DMS153 treated with DMSO at 0.1 percent for 48 hours (cell line): ENCODE data around the gene MT2A.

Experiments
- DNase-seq: peaks from one replicate; lab custom pipeline; 2025; ENCODE audit not compliant: unreplicated experiment; lab: John Stamatoyannopoulos, UW

The MT2A gene

GRCh38 chr16:56636616-56637413 lies 28.4 kb downstream of the MT2A start:
- DNase-seq = no peak

- DNase-seq = no peak
Measured at GRCh38 chr16:56637814-56638750, 29.7 kb downstream of the MT2A start, which contains the start of gene MT1A. TSS of gene MT1A (plus strand) at chr16:56638666. CDS start at chr16:56638739, 73 bp downstream.

DNA sequence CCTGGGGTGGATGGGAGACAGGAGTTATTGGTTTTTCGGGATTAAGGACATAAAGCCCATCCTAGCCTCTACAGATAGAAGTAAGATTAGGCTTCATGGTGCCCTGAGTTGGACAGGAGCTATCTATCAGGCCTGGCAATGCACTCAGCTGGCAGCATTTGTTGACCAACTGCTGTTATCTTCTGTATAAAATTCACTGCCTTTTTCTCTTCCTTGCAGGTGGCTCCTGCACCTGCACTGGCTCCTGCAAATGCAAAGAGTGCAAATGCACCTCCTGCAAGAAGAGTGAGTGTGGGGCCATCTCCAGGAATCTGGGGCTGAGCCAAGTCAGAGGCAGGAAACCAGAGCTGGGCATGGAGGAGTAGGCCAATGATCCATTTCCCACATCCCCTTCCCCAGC lies 30.7 kb downstream of the MT2A start:
- no peak for DNase-seq

GRCh38 chr16:56640076-56640475 lies 31.7 kb downstream of the MT2A start:
- no peak for DNase-seq

DNA sequence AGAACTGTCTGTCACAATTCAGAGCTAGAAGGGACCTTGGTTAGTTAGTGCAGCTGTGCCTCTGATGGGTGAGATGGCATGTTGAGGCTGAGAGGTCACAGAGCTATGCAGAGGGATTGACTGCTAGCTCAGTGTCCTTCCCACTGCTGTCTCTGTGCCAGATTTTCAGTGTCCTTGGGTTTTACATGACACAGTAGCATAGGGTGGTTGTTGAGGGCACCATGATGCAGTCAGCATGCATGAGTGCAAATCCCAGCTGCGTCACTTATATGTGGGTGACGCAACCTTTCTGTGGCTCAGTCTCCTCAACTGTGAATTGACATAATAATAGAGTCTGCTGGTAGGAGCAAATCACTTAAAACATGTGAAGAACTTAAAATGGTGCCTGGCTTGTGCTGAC lies 32.8 kb downstream of the MT2A start:
- DNase-seq = no peak

- peak; percentile 57 for DNase-seq
Measured at GRCh38 chr16:56643080-56643778, 34.8 kb downstream of the MT2A start.

DNA sequence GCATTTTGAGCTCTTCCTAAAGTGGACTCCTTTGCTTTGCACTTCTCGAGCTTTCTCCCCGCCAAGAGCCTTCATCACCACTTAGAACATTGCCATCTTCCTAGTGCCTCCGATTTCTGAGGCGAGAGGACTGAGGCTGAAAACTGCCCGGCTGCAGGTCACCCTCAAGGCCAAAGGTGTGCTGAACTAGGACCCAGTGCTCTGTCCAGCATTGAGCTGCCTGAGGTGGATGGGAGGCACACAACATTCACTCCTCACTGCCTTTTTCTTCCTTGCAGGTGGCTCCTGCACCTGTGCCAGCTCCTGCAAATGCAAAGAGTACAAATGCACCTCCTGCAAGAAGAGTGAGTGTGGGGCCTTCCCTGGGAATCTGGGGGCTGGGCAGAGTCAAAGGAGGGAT lies 35.4 kb downstream of the MT2A start:
- no peak for DNase-seq

- no peak for DNase-seq
Measured at GRCh38 chr16:56645311-56645710, 36.9 kb downstream of the MT2A start.

- DNase-seq = no peak
Measured at GRCh38 chr16:56645838-56646237, 37.5 kb downstream of the MT2A start.

DNA sequence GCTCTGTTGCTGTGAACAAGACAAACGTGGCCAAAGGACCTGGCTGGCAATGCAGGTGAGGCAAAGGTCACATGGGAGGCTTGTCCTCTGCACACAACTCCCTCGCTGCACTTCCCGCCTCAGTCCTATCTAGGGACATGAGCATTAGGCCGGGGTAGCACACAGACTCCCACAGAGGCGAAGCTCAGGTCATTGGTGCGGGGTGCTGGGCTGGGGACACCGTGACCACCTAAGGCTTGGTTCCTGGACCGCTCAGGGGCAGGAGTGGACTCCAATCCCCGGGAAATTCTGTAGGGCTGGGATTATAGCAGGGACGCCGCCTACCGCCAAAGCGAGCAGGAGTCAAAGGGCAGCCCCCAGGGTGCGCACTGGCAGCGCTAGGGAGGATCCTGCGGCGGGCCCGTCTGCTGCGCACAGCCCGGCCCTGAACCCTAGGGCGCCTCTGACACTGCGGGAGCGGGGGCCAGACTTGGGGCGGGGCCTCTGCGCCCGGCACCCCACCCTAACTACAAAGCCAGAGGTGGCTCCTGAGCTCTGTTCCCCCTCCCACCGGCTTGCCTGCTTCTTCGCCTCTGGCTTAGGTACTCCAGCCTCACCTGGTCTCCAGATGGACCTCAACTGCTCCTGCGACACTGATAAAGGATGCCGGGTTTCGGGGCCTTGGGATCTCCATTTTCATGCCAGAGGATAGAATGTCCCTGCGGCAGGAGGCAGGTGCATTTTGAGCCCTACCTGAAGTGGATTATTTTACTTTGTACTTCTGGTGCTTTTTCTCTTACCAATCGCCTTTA lies 39.5 kb downstream of the MT2A start:
- no peak for DNase-seq

DNA sequence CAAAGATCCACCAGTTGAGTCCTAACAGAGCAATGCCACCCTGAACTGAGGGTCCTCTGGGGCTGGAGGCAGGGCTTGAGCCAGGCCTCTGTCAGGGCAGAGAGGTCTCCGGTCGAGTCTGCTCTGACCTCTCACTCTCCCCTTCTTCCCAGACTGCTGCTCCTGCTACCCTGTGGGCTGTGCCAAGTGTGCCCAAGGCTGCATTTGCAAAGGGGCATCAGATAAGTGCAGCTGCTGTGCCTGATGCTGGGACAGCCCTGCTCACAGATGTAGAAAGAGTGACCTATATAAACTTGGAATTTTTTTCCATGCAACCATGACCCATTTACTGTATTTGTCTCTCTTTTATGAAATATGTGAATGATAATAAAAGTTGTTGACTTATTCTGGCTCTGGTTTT lies 40.9 kb downstream of the MT2A start:
- DNase-seq = no peak

GRCh38 chr16:56649820-56650219 lies 41.4 kb downstream of the MT2A start:
- no peak for DNase-seq

DNA sequence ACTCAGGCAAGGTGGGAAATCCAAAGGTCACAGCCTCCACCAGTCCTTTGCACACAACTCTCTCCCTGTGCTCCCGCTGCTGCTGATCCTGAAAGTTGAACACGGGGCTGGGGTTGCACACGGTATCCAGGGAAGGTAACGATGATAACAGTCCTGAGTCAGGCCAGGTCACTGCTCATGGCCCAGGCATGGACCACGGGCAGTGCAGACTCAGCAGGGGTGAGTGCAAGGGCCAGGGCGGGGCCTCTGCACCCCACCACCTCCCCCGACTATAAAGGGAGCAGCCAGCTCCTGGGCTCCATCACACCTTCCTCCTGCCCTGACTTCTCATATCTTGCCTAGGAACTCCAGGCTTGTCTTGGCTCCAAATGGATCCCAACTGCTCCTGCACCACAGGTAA lies 43.2 kb downstream of the MT2A start, which contains the start of gene MT1B:
Gene MT1B, plus strand, starts transcription at position 301 of the 400 bp plus-strand sequence. Its CDS starts 68 bp downstream, at position 369.
- DNase-seq = no peak

- no peak for DNase-seq
Measured at GRCh38 chr16:56652600-56652999, 44.2 kb downstream of the MT2A start.

GRCh38 chr16:56653218-56653617 lies 44.8 kb downstream of the MT2A start:
- DNase-seq = no peak

DNA sequence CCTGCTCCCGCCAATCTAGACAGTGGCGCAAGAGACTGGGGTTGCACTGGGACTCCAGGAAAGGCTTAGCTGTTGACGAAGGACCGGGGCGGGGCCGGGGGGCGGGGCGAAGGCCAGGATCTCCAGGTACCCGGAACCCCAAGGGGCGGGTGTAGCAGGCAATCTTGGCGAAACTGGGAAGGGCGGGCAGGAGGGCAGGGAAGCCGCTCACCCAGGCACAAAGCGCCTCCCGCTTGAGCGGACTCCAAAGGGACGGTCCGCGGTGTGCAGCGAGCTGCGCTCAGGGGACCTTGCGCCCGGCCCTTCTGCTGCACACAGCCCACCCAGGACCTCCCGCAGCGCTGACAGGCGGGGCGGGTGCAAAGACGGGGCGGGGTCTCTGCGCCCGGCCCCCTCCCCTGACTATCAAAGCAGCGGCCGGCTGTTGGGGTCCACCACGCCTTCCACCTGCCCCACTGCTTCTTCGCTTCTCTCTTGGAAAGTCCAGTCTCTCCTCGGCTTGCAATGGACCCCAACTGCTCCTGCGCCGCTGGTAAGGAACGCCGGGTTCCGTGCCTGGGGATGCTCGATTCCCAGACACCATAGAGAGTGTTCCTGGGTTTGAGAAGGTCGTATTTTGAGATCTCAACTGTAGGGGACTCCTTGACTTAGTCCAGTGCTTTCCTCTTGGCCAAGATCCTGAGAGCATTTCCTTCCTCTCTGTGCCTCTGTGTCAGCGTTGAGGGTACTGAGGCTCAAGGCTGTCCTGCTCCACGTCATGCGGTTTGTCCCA lies 49.4 kb downstream of the MT2A start, which contains the start of gene MT1F:
Gene MT1F, plus strand, starts transcription at position 405 of the 772 bp plus-strand sequence. Its CDS starts 100 bp downstream, at position 505.
- peak; percentile 59 for DNase-seq

DNA sequence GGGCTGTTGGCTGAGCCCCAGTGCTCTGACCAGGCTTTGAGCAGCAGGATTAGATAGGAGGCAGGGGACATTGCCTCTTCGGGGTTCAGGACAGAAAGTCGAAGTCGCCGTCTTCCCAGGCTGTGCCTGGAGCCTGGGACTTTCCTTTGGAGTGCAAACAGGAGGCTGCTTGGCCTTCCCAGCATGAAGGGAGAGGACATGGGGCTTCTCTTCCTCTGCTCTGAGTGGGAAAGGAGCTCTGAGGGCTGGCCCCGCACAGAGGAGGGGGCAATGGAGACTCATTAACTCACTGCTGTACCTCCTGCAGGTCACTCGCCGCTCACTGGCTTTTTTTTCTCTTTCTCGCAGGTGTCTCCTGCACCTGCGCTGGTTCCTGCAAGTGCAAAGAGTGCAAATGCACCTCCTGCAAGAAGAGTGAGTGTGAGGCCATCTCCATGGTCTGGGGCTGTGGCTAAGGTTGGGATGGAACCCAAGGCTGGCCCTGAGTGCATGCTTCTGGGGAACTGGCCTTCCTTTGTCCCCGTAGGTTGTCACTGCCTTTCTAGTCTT lies 50.0 kb downstream of the MT2A start:
- DNase-seq = no peak
